ENCODE measurements around the gene TRAP1. TPM values are rescaled to one million over a fixed set of nuclear protein-coding genes. Genes with fewer than 3 reads are reported as not detected.

TRAP1 gene
- total RNA-seq, 1 experiment from 2014 or later, result 416 TPM

DNA sequence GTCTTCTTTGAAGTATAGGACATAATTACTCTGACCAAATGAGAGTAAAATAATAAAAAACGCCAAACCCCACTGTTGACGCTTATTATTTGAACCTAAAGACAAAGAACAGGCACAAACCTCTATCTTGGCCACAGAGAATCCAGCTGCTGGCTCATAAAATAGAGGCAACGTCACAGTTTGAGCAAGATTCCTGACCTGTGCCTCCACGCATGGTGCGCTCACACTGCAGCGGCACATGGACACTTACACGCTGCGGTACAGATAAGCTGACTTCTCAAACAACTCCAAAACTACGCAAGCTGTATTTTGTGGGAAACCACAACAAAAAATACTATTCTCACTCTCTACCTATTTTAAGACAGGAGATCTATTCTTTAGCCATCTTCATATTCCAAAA lies 38.8 kb upstream of the TRAP1 start:
- peaks cover 13 to 20% of the 10 kb centered on the region in 2 experiments for H3K36me3 ChIP-seq (ENCODE audit: control insufficient read depth in 1 of 2, insufficient read depth in 2 of 2, low read length in 2 of 2)
- H3K27ac ChIP-seq (ENCODE audit: low read depth, low read length), result no peak overlapping the region
- H3K9me2 ChIP-seq (ENCODE audit: insufficient read depth), result no peaks in the 10 kb centered on the region
- no peaks in the 10 kb centered on the region for H3K27me3 ChIP-seq (ENCODE audit: insufficient read depth, low read length)
- ChIA-PET RAD21 (ENCODE audit: low non-redundant PET in 1 of 2, low total read pairs in 2 of 2, uncharacterized antibody in 2 of 2, unreplicated experiment in 2 of 2) (no interaction called here), CTCF (no interaction called here), POLR2A (no interaction called here)
- DNase-seq (ENCODE audit: low read depth, low spot score) (no peak), ATAC-seq (no peak)
- H2AFZ ChIP-seq (ENCODE audit: low read depth, low read length, poor library complexity, severe bottlenecking), result no peak overlapping the region
- BruUV-seq (replicated peaks), result no TSS peak
- no peaks in the 10 kb centered on the region for H3K9me3 ChIP-seq (ENCODE audit: control insufficient read depth in 1 of 2, insufficient read depth in 1 of 2, low read depth in 1 of 2, low read length in 2 of 2)
- no peak overlapping the region for H3K4me3 ChIP-seq (replicated peaks in 1 of 2; ENCODE audit: low read depth in 1 of 2, low read length in 2 of 2)
- no peaks in the 10 kb centered on the region for H3K4me1 ChIP-seq (ENCODE audit: control insufficient read depth in 1 of 2, insufficient read depth in 2 of 2, low read length in 2 of 2)
- no peak overlapping the region for H3K9ac ChIP-seq (ENCODE audit: low read length)
- TF ChIP-seq CTCF (IDR thresholded peaks at IDR 0.05 in 2 of 3, conservative IDR thresholded peaks at IDR 0.05 in 1 of 3; ENCODE audit: borderline replicate concordance in 1 of 3, insufficient read depth in 1 of 3, low read depth in 2 of 3, low read length in 2 of 3), result no peak
- no peak for TF ChIP-seq SRF (IDR thresholded peaks at IDR 0.05; ENCODE audit: low read depth)
- TF ChIP-seq CBX3 (IDR thresholded peaks at IDR 0.05; ENCODE audit: low read depth), result no peak
- no peak for TF ChIP-seq EZH2 (IDR thresholded peaks at IDR 0.05)
- TF ChIP-seq TCF7L2 (IDR thresholded peaks at IDR 0.05; ENCODE audit: borderline replicate concordance, extremely low read depth, insufficient read depth, insufficient read length), result no peak
- no peak for TF ChIP-seq ZFX (IDR thresholded peaks at IDR 0.05)
- TF ChIP-seq SIN3A (IDR thresholded peaks at IDR 0.05; ENCODE audit: low read depth), result no peak
- no peak for TF ChIP-seq REST (IDR thresholded peaks at IDR 0.05; ENCODE audit: low read depth)
- no peak for TF ChIP-seq POLR2AphosphoS5 (IDR thresholded peaks at IDR 0.05; ENCODE audit: low read depth, low read length)
- TF ChIP-seq POLR2A (IDR thresholded peaks at IDR 0.05; ENCODE audit: borderline replicate concordance, extremely low read depth, insufficient read depth, insufficient read length), result no peak
- TF ChIP-seq ZNF274 (IDR thresholded peaks at IDR 0.05; ENCODE audit: low read depth, low read length), result no peak
- TF ChIP-seq JUND (IDR thresholded peaks at IDR 0.05), result no peak
- TF ChIP-seq, protein P1, sequence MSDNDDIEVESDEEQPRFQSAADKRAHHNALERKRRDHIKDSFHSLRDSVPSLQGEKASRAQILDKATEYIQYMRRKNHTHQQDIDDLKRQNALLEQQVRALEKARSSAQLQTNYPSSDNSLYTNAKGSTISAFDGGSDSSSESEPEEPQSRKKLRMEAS (IDR thresholded peaks at IDR 0.05), result no peak
- TF ChIP-seq CEBPB (IDR thresholded peaks at IDR 0.05; ENCODE audit: low read depth), result no peak
- no peak for TF ChIP-seq FOSL1 (IDR thresholded peaks at IDR 0.05; ENCODE audit: low read depth)
- H3K4me2 ChIP-seq (ENCODE audit: low read length), result no peak overlapping the region
- no peaks in the 10 kb centered on the region; the same call in 1 of the 2 replicates for H3K79me2 ChIP-seq (ENCODE audit: insufficient read depth, low read length)
- intact Hi-C loops (cut with micrococcal nuclease), result no loop called here
- no peaks in the 10 kb centered on the region; the same call in 1 of the 2 replicates for H4K20me1 ChIP-seq (ENCODE audit: insufficient read depth)
